ENCODE measurements around the gene EPS8L1.
"Not testable (repeated sequence)": the region's sequence is repeated elsewhere in the genome, so short reads cannot be mapped to it uniquely, and the experiment has no call there.

The EPS8L1 gene

GRCh38 chr19:55094456-55095259, 19.0 kb downstream of the EPS8L1 start:
- no peak for DNase-seq (ENCODE audit: low spot score)

DNA sequence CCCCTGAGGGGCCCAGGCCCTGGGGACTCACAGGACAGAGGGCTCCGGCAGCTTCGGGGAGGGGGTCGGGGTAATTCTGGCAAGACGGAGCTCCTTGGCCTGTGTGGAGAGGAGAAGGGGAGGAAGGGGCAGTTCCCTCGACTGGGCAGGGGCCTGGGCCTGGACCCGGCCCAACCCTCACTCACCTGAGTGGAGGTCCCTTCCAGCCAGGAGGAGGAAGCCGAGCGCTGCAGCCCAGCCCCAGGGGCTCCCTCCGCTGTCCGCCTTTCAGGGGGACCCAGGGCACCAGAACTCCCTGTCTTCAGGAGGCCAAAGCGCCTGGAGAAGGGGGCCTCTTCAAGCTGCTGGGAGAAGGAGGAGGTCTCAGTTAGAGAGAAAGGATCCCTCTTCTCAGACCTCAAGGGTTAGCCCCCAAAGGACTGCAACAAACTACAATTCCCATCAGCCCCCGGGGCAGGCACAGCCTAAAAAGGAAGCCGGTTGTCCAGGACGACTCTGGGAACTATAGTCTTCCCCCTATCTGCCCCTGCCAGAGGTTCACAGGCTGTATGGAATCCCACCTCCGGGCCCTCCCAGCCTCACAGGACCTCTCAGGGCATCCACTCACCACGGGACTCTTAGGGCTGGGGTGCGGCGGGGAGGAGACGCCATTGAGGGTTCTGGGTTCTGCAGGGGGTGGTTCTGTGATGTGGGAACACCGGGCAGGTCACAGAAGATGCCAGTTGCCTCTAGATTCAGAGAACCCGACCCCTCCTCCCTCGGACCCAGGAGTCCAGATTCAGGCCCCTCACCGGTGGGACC, 19.8 kb downstream of the EPS8L1 start:
- no peak for DNase-seq (ENCODE audit: low spot score)

DNA sequence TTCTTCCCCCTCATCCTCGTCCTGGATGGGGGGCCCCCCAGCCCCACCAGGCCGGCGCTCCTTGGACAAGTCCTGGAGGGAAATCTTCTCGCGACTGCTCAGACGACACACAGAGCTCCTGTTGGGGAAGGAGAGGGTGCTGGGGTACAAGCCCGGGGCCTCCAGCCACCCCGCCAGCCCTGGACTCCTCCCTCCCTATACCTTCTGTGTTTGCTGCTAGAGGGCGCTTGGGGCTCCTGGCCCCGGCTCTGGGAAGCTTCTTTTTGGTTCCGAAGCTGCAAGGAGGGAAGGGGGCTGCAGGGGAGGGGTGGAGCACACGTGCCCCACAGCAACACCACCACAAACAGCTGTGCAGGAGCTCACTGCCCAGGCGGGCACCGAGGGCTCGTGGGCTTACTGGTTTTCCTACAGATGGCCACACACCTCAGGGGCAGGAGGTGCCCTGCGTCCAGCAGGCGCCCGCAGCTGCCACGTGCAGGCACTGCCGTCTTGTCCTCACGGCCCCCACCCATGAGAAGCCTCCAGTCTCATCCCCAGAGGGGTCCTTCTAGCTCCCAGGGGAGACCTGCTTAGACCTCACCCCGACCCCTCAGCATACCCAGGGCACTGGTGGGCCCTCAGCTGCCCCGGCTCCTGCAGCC, 20.5 kb downstream of the EPS8L1 start:
- DNase-seq (ENCODE audit: low spot score), result no peak

- DNase-seq (ENCODE audit: low spot score), result peak; percentile 10
Measured at GRCh38 chr19:55097864-55098715, 22.4 kb downstream of the EPS8L1 start.

GRCh38 chr19:55098716-55099556, 23.3 kb downstream of the EPS8L1 start:
- peak; percentile 7 for DNase-seq (ENCODE audit: low spot score)

DNA sequence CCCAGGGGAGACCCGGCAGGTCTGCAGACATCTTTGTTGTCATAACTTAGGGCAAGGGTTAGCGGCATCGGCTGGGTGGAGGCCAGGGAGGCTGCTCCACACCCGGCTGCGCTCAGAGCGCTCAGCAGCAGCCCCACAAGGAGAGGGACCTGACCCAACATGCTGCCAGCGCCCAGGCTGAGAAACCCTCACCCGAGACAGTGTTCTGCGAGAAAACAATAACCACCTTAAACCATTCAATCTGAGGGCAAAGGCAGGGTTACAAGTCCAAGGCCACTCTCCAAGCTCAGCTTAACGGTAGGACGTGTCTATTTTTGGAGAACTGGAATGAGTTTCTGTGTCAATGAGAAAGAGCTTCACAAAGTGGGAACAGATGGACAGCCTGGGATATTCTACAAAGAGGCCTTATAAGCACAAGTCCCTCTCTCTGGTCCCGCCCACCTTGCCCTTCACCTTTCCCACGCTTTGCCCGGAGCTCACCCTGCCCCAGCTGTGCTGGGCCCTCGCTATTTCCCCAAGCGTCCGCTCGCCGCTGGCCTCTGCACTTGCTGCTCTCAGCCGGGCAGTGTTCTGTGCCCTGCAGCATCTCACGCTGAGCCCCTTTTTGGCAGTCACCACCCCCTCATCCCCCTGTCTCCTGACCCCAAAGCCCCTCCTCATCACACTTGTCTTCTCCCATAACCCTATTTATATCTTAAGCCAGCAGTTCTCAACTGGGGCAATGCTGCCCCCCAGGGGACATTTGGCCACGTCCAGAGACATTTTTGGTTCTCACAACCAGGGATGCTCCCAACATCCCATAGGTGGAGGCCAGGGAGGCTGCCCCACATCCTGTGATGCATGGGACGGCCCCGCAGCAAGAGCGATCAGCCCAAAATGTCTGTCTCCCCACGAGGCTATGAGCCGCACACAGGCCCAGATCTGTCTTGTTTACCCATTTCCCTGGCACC, 24.2 kb downstream of the EPS8L1 start:
- DNase-seq (ENCODE audit: low spot score), result no peak

GRCh38 chr19:55101261-55101660, 25.6 kb downstream of the EPS8L1 start:
- no peak for DNase-seq (ENCODE audit: low spot score)

DNA sequence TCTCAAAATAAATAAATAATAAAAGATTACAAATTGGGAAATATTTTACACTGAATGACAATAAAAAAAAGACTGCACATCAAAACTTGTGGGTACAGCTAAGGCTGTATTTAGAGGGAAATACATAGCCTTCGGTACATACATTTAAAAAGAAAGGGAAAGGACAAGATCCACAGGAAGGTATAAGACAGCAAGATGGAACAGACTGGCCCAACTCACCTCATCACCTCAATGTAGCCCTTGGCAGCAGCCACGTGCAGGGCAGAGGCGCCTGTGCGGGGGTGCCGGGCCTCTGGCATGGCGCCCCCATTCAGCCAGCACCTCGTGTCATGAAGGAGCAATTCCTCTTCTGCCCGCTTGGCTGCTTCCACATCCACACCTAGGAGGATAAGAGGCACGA, 27.5 kb downstream of the EPS8L1 start:
- DNase-seq (ENCODE audit: low spot score), result no peak

DNA sequence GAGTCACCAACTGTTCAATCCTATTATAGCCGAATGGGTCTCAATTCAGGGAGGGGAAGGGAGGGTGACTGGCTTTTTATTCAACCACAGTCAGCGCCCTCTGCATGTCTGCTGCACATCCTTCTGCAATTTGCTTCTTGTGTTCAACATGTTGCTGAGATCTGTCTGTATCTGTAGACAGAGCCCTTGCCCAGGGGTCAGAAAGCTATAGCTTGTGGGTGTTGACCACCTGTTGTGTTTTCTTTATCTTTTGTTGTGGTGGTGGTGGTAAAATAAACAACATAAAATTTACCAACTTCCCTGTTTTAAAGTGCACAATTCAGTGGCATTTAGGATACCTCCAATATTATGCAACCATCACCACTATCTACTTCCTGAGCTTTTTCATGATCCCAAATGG, 29.6 kb downstream of the EPS8L1 start:
- DNase-seq (ENCODE audit: low spot score), result no peak

DNA sequence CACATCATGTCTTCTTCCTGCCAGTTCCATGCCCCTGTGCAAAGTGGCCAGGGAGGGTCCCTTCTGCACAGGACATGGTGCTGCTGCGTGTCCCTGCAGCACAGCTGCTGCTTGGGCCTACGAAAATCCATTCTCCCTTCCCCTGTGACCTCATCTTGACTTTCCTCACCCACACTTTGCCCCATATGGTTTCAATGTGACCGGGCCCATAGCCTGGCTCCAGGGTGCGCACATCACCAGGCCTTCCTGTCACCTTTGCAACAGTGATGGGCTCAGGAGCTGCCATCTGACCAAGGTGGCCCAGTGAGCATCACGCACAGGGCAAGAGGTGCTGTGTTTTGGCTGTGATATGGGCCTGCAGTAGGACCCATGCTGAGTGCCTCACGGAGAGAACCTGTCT, 30.9 kb downstream of the EPS8L1 start:
- no peak for DNase-seq (ENCODE audit: low spot score)

- not testable (repeated sequence) for DNase-seq (ENCODE audit: low spot score)
Measured at GRCh38 chr19:55107252-55107651, 31.6 kb downstream of the EPS8L1 start.

DNA sequence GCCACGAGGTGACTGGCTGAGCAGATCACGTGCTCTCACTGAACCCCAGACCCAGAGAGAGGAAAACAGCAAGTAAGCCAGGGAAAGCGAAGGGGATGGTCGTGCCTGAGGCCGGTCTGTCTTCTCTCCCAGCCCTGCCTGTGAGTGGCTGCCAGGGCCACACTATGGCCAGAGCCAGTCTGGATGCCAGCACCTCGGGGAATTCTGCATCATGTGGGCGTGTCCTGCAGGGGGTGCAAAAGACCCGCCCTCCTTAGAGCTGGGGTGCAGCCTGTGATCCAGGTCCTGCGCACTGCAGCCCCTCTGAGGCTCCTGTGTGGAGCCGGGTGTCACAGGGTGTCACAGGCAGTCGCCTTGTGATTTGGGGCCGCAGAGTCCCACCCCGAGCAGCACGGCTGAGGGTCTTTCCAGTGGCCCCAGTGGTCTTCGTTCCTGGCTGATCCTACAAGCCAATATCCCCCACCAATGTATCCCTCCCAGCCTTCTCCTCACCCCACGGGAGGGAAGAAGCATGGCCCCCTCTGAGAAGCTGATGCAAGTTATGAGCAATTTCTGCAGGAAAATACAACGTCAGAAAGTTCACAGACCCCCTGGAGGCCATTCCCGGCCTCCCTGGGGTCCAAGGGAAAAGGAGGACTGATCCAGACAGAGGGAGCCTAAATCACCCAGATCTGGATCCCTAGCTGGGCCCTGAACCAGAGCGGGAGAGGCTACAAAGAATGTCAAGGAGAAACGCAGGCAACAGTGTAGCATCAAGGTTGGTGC, 34.0 kb downstream of the EPS8L1 start:
- no peak for DNase-seq (ENCODE audit: low spot score)

- no peak for DNase-seq (ENCODE audit: low spot score)
Measured at GRCh38 chr19:55111238-55111831, 35.7 kb downstream of the EPS8L1 start.

DNA sequence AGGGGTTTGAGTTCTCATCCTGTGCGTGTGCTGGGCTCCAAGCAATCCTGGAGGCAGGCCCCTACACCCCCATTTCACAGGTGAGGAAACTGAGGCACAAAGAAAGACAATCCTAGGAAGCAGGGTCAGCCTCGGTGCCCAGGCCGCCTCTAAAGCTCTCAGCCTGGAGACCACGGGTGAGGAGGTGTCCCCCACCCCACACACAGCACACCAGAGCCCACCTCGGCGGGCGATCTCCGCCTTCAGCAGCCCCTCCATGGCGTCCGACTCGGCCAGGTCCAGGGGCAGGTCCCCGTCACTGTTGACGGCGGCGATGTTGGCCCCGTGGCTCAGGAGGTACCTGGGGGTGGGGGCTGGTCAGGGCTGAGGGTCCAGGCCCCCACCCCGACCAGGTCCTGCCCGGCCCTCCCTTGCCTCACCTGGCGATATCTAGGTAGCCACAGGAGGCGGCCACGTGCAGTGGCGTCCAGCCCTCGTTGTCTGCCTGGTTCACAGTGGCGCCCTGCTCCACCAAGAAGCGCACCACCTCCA, 36.6 kb downstream of the EPS8L1 start:
- DNase-seq (ENCODE audit: low spot score), result no peak

- DNase-seq (ENCODE audit: low spot score), result no peak
Measured at GRCh38 chr19:55112777-55113569, 37.3 kb downstream of the EPS8L1 start.

- DNase-seq (ENCODE audit: low spot score), result peak; percentile 95
Measured at GRCh38 chr19:55113570-55114039, 37.9 kb downstream of the EPS8L1 start.

DNA sequence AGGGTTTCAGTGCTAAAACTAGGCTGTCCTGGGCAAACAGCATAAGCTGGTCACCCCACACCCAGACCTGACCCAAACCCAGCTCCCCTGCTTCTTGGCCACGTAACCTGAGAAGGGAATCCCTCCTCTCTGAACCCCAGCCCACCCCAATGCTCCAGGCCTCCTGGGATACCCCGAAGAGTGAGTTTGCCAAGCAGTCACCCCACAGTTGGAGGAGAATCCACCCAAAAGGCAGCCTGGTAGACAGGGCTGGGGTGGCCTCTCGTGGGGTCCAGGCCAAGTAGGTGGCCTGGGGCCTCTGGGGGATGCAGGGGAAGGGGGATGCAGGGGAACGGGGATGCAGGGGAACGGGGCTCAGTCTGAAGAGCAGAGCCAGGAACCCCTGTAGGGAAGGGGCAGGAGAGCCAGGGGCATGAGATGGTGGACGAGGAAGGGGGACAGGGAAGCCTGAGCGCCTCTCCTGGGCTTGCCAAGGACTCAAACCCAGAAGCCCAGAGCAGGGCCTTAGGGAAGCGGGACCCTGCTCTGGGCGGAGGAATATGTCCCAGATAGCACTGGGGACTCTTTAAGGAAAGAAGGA, 39.0 kb downstream of the EPS8L1 start:
- DNase-seq (ENCODE audit: low spot score), result no peak

Measured in AG08396 (cell line).